HG03342 (cell line): ENCODE results near the gene COX5B.
"Not testable (repeated sequence)": the region's sequence is repeated elsewhere in the genome, so short reads cannot be mapped to it uniquely, and the experiment has no call there.

ENCODE experiments used
- ATAC-seq: cut with Tn5 transposase; IDR thresholded peaks from one replicate; pipeline ENCODE4 v1.9.1; 2021; ENCODE audit warnings: mild to moderate bottlenecking, moderate library complexity; ENCODE audit not compliant: unreplicated experiment

COX5B gene, protein sequence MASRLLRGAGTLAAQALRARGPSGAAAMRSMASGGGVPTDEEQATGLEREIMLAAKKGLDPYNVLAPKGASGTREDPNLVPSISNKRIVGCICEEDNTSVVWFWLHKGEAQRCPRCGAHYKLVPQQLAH

GRCh38 chr2:97645695-97646629 is at the start of gene COX5B:
TSS of gene COX5B (plus strand) at chr2:97646062. CDS start at chr2:97646087, 25 bp downstream.
- ATAC-seq = peak; percentile 91

GRCh38 chr2:97596180-97596579 is 49.7 kb upstream of the COX5B start:
- ATAC-seq = not testable (repeated sequence)

DNA sequence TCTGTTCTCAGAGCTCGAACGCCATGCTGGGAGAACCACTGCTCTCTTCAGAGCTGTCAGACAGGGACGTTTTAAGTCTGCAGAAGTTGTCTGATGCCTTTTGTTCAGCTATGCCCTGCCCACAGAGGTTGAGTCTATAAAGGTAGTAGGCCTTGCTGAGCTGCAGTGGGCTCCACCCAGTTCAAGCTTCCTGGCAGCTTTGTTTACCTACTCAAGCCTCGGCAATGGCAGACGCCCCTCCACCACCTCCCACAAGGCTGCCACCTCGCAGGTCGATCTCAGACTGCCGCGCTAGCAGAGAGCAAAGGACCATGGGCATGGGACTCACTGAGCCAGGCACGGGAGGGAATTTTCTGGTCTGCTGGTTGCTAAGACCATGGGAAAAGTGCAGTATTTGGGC is 44.3 kb upstream of the COX5B start:
- ATAC-seq = not testable (repeated sequence)

DNA sequence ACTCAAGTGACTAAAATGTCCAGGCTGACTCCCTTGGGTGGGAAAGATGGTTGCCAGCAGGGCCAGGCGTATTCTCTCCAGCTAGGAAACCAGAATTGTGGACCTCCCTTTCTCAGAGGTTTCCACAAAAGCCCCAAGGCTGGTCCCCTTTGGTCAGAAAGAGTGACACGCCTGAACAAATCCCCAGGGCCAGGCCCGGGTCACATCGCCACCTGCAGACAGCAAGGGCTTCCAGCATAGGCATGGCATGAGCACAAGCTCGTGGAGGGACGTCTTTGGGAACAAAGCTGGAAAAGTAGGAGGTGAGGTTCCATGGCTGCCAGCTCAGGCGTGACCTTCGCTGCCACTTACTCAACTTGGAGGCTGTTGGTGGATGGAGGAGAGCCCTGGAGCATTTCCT is 40.8 kb upstream of the COX5B start:
- ATAC-seq = not testable (repeated sequence)

- not testable (repeated sequence) for ATAC-seq
Observed at GRCh38 chr2:97605524-97606339, 40.1 kb upstream of the COX5B start.

DNA sequence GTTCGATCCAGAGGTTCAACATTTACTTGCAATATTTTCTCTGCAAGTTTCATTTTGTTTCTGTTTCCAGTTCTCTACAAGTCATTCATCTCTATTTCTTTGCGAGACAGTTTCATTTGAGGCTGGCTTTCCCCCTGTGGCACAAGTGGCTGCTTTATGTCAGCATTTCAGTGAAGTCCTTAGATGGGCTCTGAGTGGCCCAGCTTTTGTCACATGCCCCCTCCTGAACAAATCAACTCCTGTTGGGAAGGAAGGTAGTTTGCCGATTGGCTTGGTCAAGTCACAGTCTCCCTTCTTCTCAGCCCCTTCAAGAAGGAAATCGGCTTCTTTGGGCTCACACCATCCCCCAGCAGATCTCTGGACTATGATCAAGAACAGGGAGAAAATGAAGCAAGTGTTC is 37.1 kb upstream of the COX5B start:
- not testable (repeated sequence) for ATAC-seq

- not testable (repeated sequence) for ATAC-seq
Observed at GRCh38 chr2:97611895-97612294, 34.0 kb upstream of the COX5B start.

DNA sequence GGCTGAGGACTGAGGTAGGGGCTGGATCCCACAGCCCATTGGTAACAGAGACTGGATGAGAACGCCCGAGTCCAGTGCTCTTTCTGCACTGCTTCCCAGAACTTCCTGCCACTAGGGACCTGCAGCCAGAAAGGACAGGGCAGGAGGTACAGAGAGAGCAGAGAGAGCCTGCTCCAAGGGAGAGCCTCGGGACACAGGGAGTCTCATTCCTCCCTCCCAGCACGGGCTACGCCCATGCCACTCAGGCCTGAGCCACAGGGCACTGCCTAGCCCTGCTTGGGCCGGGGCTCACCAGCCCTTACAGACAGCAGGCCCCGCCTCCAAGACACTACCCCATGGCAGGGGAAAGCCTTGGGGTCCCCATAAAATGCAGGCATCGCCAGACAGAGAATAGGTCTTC is 30.1 kb upstream of the COX5B start:
- ATAC-seq = not testable (repeated sequence)

GRCh38 chr2:97617911-97618310 is 28.0 kb upstream of the COX5B start:
- no peak for ATAC-seq

DNA sequence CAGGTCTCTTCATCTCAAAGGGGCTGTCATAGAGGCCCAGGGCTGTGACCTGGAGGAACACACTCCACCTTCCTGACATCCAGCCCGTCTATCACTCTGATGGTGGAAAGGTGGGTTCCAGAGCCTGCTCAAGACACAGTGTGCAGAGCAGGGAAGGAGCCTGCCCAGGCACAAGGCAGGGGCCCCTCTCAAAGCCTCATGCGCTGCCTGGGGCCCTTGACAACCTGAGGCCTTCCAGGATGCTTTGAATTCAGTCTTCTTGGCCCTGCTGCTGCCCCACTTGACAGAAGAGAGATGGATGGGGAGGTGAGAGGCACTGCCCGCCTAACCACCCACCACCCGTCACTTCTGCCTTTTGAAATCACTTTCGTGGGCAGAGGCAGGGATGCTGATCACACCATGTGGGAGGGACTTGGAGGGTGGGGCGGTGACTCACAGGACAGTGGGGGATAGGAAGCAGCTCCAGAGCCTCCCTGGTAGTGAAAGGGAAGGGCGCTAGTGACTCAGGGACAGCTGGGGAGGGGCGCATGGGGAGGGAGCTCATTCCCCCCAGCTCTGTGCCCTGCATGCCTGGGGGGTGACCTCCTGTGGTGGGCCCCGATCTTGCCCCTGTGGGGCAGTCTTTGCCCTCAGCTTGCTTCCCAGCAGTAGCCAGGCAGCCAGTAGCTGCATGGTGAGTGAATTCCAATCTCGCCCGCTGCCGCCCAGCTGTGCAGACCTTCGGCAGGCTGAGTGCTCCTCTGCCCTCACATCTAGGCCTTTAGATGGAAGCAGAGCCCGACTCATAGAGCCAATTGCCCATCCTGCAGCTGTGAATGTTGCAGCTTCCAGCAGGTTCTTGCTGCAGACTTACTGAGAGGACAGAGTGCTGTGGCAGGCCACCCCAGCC is 26.7 kb upstream of the COX5B start:
- not testable (repeated sequence) for ATAC-seq

GRCh38 chr2:97620492-97620891 is 25.4 kb upstream of the COX5B start:
- not testable (repeated sequence) for ATAC-seq

DNA sequence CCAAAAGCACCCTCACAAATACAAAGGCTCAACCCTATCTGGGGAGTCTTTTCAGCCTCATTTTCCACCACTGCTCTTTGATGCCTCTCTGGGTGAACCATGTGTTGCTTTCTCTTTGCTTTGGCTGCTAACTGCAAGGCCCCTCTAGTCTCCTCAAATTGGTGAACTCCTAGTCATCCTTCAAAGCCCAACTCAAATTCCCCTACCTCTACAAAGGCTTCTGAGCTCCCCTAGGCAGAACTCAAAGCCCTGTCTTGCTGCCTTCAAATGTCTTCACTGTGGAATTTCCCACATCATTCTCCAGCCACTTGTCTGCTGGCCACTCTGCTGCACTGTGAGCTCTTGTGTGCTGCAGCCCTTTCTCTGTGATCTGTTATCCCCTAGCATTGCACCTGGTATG is 22.9 kb upstream of the COX5B start:
- ATAC-seq = not testable (repeated sequence)

DNA sequence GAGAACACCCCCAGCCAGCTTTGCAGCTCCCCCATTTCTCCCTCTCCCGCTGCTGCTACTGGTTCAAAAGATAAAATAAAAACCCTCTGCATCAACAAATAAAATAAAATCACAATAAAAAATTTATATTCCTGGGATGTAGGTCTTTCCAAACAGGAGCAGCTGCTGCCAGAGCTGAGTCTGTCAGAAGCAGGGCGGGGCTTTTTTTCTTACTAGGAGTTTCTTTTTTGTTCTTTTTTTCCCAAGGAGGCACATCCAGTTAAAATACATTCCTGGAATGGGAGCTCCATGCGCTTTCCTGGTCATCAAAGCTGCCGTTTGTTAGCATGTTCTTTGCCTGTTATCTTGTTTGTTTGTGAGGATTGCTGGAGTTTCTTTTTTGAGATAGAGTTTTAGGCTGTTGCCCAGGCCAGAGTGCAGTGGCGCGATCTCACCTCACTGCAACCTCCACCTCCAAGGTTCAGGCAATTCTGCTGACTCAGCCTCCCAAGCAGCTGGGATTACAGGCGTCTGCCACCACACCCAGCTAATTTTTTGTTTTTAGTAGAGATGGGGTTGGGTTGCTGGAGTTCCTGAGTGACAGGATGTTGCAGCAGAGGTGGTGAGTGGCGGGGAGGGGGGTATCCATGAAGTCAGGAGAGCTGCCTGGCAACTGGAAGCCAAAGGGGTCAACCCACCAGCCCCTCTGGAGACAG is 20.4 kb upstream of the COX5B start:
- not testable (repeated sequence) for ATAC-seq

- not testable (repeated sequence) for ATAC-seq
Observed at GRCh38 chr2:97626049-97626430, 19.8 kb upstream of the COX5B start.

DNA sequence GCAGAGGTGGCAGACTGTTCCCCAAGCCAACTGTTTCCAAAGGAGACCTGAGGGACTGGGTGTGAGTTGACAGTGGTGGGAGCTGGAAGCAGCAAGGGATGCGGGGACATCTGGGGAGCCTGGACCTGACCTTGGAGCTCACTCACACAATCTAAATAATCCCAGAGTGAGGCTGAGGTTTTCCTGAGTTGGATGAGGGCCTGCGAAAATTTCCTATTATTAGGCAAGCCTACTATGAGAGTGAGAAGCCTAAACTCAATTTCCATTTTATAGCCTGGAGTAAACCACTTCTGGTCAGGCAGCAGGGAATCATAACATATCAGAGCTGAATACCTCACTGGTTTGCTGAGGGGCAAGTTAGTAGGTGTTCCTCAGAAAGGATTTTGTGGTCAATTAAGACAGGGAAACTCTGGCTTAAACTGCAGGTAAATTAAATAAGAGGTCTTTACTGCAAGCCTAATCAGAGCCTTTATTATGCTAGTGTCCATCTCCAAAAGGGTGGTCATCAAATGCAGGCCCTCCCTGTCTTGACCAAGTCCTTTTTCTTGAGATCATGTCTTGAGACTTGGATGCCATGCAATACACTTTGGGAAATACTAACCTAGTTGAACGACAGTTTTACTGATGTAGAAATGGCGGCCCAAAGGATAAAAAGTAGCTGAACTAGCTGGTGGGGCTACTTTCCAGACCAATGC is 1.7 kb upstream of the COX5B start:
- no peak for ATAC-seq

GRCh38 chr2:97645112-97645694 is 659 bp upstream of the COX5B start:
- ATAC-seq = peak; percentile 12

DNA sequence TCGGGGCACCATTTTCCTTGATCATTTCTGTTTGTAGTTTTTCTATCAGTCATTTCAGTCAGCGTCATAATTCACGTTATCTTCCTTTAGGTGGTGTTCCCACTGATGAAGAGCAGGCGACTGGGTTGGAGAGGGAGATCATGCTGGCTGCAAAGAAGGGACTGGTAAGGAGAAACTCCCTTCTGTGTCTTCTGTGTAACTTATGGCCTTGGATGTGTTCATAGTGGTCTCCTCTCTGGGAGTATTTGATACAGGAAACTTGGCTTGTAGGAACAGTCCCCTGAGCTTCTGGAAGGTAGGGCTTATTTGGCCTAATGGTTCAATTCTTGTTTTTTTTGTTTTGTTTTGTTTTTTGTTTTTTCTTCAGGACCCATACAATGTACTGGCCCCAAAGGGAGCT is 1.1 kb downstream of the COX5B start:
- no peak for ATAC-seq

- no peak for ATAC-seq
Observed at GRCh38 chr2:97651114-97651513, 5.3 kb downstream of the COX5B start.

DNA sequence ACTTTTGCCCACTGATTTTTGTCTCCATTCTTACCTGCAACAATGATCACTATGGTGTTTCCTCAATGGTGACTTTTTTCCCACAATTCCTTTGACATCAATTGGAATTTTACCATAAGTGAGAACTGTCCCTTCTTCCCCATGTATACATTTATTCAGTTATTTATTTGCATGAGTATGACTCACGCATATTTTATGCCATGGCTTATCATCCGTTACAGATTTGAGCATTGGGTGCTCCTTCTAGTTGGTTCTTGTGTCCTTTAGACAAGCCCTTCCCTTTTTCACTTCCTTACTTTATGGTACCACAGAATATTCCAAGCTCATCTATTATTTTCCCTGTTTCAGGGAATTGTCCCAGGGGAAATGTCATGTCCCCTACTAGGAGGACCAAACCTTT is 7.6 kb downstream of the COX5B start:
- ATAC-seq = no peak
